PC-3 (cell line): ENCODE measurements around the gene LIN28A.
"Not testable (repeated sequence)": the region's sequence is repeated elsewhere in the genome, so short reads cannot be mapped to it uniquely, and the experiment has no call there.

Experiments used
- EZH2phosphoT487 ChIP-seq: fragments of 300-600 bp; sonication (generic); IDR thresholded peaks from 2 replicates; pipeline ENCODE4 v1.6.1; 2018; ENCODE audit warnings: mild to moderate bottlenecking, antibody characterized with exemption, low read length, borderline replicate concordance
- TF ChIP-seq, protein P1 (sequence below): fragments of 300-600 bp; sonication (generic); conservative IDR thresholded peaks from 2 replicates; pipeline ENCODE4 v1.5.1; 2017; ENCODE audit warnings: antibody characterized with exemption, low read depth, mild to moderate bottlenecking, low read length

- TF ChIP-seq, protein P1, sequence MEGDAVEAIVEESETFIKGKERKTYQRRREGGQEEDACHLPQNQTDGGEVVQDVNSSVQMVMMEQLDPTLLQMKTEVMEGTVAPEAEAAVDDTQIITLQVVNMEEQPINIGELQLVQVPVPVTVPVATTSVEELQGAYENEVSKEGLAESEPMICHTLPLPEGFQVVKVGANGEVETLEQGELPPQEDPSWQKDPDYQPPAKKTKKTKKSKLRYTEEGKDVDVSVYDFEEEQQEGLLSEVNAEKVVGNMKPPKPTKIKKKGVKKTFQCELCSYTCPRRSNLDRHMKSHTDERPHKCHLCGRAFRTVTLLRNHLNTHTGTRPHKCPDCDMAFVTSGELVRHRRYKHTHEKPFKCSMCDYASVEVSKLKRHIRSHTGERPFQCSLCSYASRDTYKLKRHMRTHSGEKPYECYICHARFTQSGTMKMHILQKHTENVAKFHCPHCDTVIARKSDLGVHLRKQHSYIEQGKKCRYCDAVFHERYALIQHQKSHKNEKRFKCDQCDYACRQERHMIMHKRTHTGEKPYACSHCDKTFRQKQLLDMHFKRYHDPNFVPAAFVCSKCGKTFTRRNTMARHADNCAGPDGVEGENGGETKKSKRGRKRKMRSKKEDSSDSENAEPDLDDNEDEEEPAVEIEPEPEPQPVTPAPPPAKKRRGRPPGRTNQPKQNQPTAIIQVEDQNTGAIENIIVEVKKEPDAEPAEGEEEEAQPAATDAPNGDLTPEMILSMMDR, result not testable (repeated sequence)
- not testable (repeated sequence) for TF ChIP-seq EZH2phosphoT487
These were observed 38.0 kb upstream of the LIN28A start, which contains the start of gene ZNF683 for GRCh38 chr1:26372611-26373010.
